SK-N-DZ (cell line): Measurements from ENCODE around the gene BEST4.

ENCODE experiments used
- small RNA-seq, 2 experiments: library from RNA; depleted of rRNA; stranded (forward); fragments of <200 nt; gene quantifications; one replicate each; pipeline ENCODE3, GENCODE V24; 2014

BEST4 gene

Small RNA genes lying within 50 kb of the gene (small RNA-seq; reads per million reads assigned to genes)
- gene SNORD38A (3.2 to 187 reads per million in 2 experiments), gene SNORD38B (0 reads per million in 2 experiments), gene SNORD46 (127 to 1,526 reads per million in 2 experiments), gene SNORD55 (0 reads per million in 2 experiments)
